GM12878 (cell line): ENCODE results near the gene RETREG3.

ENCODE experiments used
- CBFB ChIP-seq: IDR thresholded peaks from 2 replicates; pipeline ENCODE4 v1.6.1; 2016; ENCODE audit warnings: antibody characterized with exemption, low read depth
- EED ChIP-seq: sonication (generic); IDR thresholded peaks from 2 replicates; pipeline ENCODE4 v1.6.1; 2016; ENCODE audit warnings: antibody characterized with exemption, low read depth
- EZH2 ChIP-seq: IDR thresholded peaks from 2 replicates; pipeline ENCODE4 v1.6.1; 2012; ENCODE audit warnings: low read depth, mild to moderate bottlenecking, control low read depth, inconsistent platforms, low read length, borderline replicate concordance; ENCODE audit not compliant: control insufficient read depth
- MEF2A ChIP-seq: IDR thresholded peaks from 2 replicates; pipeline ENCODE4 v1.6.1; 2011; ENCODE audit warnings: low read depth, mild to moderate bottlenecking, low read length, moderate library complexity; ENCODE audit not compliant: insufficient read depth
- MYC ChIP-seq: IDR thresholded peaks from 2 replicates; pipeline ENCODE4 v1.6.1; 2011; ENCODE audit warnings: mild to moderate bottlenecking, low read length, moderate library complexity, inconsistent platforms; ENCODE audit not compliant: insufficient read depth, insufficient replicate concordance, insufficient read length, severe bottlenecking
- ZZZ3 ChIP-seq: IDR thresholded peaks from 2 replicates; pipeline ENCODE4 v1.6.1; 2011; ENCODE audit warnings: low read depth; ENCODE audit not compliant: control insufficient read depth, insufficient read length
- TF ChIP-seq, protein P1 (sequence below), 3 experiments: IDR thresholded peaks in 2 of 3; conservative IDR thresholded peaks in 1 of 3; 2 replicates each; pipeline ENCODE4 v1.5.1; 2011; ENCODE audit warnings: low read depth in 3 of 3, low read length in 3 of 3, mild to moderate bottlenecking in 3 of 3, control low read depth in 2 of 3, moderate library complexity in 2 of 3, inconsistent platforms in 1 of 3, mixed read lengths in 1 of 3; ENCODE audit not compliant: control insufficient read depth in 2 of 3, insufficient read depth in 1 of 3; ENCODE audit errors: extremely low read depth in 1 of 3

- TF ChIP-seq CBFB (no peak), MYC (no peak), EZH2 (no peak), MEF2A (no peak), ZZZ3 (no peak), EED (no peak; the same call in 1 of the 2 replicates)
- TF ChIP-seq, protein P1, sequence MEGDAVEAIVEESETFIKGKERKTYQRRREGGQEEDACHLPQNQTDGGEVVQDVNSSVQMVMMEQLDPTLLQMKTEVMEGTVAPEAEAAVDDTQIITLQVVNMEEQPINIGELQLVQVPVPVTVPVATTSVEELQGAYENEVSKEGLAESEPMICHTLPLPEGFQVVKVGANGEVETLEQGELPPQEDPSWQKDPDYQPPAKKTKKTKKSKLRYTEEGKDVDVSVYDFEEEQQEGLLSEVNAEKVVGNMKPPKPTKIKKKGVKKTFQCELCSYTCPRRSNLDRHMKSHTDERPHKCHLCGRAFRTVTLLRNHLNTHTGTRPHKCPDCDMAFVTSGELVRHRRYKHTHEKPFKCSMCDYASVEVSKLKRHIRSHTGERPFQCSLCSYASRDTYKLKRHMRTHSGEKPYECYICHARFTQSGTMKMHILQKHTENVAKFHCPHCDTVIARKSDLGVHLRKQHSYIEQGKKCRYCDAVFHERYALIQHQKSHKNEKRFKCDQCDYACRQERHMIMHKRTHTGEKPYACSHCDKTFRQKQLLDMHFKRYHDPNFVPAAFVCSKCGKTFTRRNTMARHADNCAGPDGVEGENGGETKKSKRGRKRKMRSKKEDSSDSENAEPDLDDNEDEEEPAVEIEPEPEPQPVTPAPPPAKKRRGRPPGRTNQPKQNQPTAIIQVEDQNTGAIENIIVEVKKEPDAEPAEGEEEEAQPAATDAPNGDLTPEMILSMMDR (IDR thresholded peaks at IDR 0.05 in 2 of 3, conservative IDR thresholded peaks at IDR 0.05 in 1 of 3; ENCODE audit: control insufficient read depth in 2 of 3, extremely low read depth in 1 of 3, insufficient read depth in 1 of 3, low read depth in 3 of 3, low read length in 3 of 3), result peak; percentile 32 to 53 (median 47); a peak in 4 of 6 replicates
These were observed 77.5 kb downstream of the RETREG3 start for GRCh38 chr17:42531455-42532354.
